ENCODE results near the gene TGIF2.
"Not testable (repeated sequence)": the region's sequence is repeated elsewhere in the genome, so short reads cannot be mapped to it uniquely, and the experiment has no call there.

The TGIF2 gene

GRCh38 chr20:36579996-36580545 is 6.7 kb downstream of the TGIF2 start:
- DNase-seq: no peak

DNA sequence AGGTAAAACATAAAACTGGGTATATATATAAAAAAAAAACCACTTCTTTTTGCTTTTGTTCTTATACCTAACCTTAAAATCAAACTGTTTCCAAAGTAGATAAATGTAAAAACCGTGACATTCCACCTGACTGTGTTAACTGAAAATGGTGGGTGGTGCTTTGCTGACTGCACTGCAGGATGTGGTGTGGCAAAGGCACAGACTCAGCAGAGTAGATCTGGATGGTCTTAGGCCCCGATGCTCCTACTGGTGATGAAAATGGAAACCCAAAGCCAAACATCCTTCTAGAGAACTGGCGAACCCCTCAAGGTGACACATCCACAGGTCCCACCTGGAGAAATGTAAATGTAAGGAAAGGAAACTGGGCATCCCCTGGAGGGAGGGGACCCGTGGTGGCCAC is 8.9 kb downstream of the TGIF2 start:
- DNase-seq: no peak

- no peak for DNase-seq
Observed at GRCh38 chr20:36582821-36583220, 9.4 kb downstream of the TGIF2 start.

DNA sequence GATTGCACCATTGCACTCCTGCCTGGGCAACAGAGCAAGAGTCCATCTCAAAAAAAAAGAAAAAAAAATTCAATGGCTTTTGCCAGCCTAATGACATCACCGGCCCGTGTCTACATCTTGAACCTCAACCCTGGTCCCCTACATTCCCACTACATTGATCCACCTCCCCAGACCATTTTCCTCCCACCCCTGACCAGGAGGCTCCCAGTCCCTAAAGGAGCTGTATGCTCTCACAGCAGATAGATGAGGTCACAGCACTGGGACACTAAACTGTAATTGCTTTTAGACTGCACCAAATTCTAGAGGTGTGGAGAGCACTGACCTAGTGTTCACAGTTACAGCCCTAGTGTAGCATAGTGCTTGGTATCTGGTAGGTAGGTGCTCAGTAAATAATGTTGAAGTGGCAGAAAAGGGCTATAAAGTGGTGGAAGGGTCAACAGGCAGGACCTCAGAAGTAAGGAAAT is 10.7 kb downstream of the TGIF2 start:
- no peak for DNase-seq

- no peak for DNase-seq
Observed at GRCh38 chr20:36585410-36586125, 12.2 kb downstream of the TGIF2 start.

DNA sequence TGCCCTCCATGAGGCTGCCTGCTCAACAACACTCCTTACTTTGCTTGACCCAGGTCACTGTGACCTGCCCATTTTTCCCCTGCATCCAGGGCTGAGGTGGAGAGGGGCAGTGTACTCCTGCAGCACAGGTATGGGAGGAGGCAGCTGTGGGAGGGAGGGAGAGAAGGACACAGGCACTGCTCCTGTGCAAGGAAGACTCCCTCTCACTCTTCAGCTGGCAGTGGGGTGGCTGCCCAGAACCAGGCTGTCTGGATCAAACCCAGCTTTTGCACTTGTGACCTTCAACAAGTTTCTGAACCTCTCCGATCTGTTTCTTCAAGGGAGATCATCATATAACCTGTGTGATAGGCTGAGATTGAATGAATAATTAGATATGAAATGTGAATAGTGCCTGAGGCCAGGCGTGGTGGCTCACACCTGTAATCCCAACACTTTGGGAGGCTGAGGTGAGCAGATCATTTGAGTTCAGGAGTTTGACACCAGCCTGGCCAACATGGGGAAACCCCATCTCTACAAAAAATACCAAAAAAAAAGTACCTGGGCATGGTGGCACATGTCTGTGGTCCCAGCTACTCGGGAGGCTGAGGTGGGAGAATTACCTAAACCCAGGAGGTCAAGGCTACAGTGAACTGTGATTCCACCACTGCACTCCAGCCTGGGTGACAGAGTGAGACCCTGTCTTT is 14.1 kb downstream of the TGIF2 start:
- DNase-seq: no peak

DNA sequence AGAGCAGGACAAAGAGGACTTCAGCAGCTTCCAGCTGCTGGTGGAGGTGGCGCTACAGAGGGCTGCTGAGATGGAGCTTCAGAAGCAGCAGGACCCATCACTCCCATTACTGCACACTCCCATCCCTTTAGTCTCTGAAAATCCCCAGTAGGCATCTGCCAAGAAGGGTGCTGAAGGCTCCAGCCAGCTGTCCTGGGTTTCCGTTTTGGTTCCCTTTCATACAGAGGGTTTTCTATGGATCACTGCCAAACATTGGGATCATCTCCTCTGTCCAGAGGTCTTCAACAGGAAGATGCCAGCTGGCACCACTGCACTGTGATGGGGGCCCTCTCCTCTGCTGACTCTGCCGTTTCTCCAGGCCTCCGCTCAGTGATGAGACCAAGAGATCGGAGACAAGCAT is 17.9 kb downstream of the TGIF2 start:
- DNase-seq: no peak

GRCh38 chr20:36591854-36592641 is 18.7 kb downstream of the TGIF2 start:
- DNase-seq: peak; percentile 60

- no peak for DNase-seq
Observed at GRCh38 chr20:36593347-36593929, 20.0 kb downstream of the TGIF2 start.

GRCh38 chr20:36599912-36600345 is 26.5 kb downstream of the TGIF2 start:
- DNase-seq: no peak

- no peak for DNase-seq
Observed at GRCh38 chr20:36601540-36601939, 28.1 kb downstream of the TGIF2 start.

DNA sequence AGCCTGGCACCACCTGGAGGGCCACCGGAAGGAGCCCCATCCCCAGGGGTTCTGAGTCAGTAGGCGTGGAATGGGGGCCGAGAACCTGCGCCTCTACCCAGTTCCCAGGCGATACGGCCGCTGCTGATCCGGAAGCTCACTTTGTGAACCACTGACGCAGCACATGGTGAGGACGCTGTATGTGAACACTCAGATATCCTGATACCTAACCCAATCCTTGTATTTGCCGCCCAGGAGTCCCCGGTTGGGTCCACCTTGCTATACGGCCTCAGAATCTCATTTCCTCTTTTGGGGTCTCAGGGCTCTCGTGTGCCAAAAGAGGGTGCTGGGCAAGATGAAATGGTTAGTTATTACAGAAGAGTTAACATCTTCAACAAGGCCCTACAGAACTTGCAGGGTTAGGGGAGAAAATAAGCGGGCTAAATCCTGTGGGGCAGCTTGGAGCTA is 31.6 kb downstream of the TGIF2 start:
- DNase-seq: no peak

GRCh38 chr20:36605399-36606157 is 32.2 kb downstream of the TGIF2 start, which contains the start of gene RAB5IF:
Gene RAB5IF, plus strand, starts transcription at chr20:36605779. Its CDS starts 173 bp downstream, at chr20:36605952.
- peak; percentile 99 for DNase-seq

GRCh38 chr20:36606158-36607066 is 33.0 kb downstream of the TGIF2 start:
- DNase-seq: no peak

DNA sequence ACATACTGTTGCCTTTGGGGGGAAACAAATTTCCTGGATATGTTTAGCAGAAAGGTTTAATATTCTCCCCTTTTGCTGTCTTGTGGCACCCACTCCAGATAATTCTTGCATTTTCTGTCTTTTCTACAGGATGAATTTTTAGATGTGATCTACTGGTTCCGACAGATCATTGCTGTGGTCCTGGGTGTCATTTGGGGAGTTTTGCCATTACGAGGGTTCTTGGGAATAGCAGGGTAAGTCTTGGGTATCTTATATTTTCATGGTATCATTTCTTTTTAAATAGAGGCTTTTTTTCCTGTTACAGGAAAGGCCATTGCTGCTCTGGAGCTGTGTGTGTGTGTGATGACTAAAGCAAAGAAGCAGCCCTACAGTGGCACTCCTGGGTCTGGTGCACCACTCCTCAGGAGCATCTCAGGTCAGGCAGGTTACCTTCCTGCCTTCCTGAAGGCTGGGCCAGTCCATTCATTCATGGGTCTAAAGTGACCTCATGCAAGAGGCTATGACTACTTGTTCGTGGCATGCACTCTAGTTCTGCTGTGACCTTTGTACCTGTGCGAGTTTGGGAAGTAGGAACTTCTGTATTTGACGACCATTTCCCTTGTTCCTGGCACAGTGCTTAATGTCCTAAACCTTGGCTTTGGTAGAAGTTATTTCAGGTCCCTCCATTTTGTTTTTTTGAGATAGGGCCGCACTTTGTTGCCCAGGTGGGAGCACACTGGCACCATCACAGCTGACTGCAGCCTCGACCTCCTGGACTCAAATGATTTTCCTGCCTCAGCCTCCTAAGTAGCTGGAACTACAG is 34.4 kb downstream of the TGIF2 start:
- DNase-seq: no peak

DNA sequence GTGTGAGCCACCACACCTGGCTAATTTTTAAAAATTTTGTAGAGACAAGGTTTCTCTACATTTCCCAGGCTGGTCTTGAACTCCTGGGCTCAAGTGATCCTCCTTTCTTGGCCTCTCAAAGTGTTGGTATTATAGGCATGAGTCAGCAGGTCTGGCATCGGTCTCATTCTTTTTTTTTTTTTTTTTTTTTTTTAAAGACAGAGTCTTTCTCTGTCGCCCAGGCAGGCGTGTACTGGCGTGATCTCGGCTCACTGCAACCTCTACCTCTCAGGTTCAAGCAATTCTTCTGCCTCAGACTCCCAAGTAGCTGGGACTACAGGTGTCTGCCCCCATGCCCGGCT is 35.0 kb downstream of the TGIF2 start:
- DNase-seq: not testable (repeated sequence)

DNA sequence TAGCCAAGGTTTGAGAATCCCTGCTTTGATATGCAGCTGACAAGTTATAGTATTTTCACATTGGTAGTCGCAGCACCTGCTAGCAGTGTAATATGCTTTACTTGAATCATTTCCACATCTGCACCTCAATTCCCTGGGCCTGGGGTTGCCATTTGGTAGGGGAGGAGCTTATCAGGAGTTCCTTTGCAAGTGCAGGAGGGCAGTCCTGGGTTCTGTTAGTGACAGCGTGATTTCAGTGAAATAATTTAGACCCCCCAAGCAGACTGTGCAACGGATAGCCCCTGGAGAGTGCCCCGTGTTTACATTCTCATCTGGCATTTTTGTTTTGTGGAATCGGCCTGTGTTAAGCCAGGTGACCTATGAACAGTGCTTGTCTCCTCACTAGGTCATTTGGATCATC is 38.2 kb downstream of the TGIF2 start:
- DNase-seq: no peak

DNA sequence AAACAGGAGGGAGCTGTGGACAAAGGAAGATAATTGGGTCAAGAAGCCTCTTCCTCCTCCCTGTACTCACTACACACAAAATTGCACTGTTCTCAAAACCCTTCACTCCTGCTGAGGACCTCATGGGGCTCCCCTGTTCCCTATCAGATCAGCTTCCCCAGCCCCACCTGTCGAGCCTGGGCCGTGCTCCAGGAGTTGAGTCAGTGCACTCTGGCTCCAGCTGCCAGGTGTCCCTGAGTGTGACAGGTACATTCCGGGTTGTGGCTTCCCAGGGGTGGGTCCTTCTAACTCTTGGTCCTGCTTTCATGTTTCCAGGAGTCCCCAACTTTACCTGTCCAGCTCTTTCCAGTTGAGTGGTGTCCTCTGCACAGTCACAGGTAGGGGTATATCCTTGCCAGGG is 40.6 kb downstream of the TGIF2 start:
- no peak for DNase-seq

GRCh38 chr20:36614781-36615557 is 41.6 kb downstream of the TGIF2 start:
- DNase-seq: no peak

Data from activated T-cell treated with anti-CD3 and anti-CD28 coated beads, Interleukin-2, amount 50 U/mL, for 1 hour (primary cell).